Skeletal muscle tissue (tissue), 4 donors: ENCODE results near the gene USP21. TPM values are rescaled to one million over a fixed set of nuclear protein-coding genes. Genes with fewer than 3 reads are reported as not detected.
A peak's percentile ranks its signal among the peaks of the same experiment; 100 is the strongest.

ENCODE experiments used
- H3K27ac ChIP-seq: one replicate; pipeline ENCODE4 v1.7.0; 2013; ENCODE audit warnings: mild to moderate bottlenecking, low read depth, low read length, inconsistent platforms
- H3K27me3 ChIP-seq, 3 donors: one replicate each; pipeline ENCODE4 v1.7.0; 2013; ENCODE audit warnings: low read length in 3 of 3; ENCODE audit not compliant: control insufficient read depth in 3 of 3, insufficient read depth in 3 of 3
- H3K36me3 ChIP-seq, 3 donors: one replicate each; pipeline ENCODE4 v1.7.0; 2013; ENCODE audit warnings: low read length in 3 of 3; ENCODE audit not compliant: control insufficient read depth in 3 of 3, insufficient read depth in 3 of 3
- H3K4me1 ChIP-seq, 3 donors: one replicate each; pipeline ENCODE4 v1.7.0; 2013; ENCODE audit warnings: low read length in 3 of 3, mild to moderate bottlenecking in 3 of 3; ENCODE audit not compliant: control insufficient read depth in 3 of 3, insufficient read depth in 3 of 3
- H3K4me3 ChIP-seq, 3 donors: one replicate each; pipeline ENCODE4 v1.7.0; 2013; ENCODE audit warnings: low read length in 3 of 3
- H3K9ac ChIP-seq, 3 donors: one replicate each; pipeline ENCODE4 v1.7.0; 2013; ENCODE audit warnings: low read length in 3 of 3, mild to moderate bottlenecking in 3 of 3, moderate library complexity in 2 of 3, low read depth in 1 of 3
- H3K9me3 ChIP-seq, 3 donors: one replicate each; pipeline ENCODE4 v1.7.0; 2013; ENCODE audit warnings: low read length in 3 of 3; ENCODE audit not compliant: control insufficient read depth in 3 of 3
- total RNA-seq: library from RNA; depleted of rRNA; stranded (reverse); fragments of >200 nt; gene quantifications from one replicate; pipeline ENCODE4 v1.2.3, GENCODE V29; 2014
- donor health status: Osteomylitis.

USP21 gene
- total RNA-seq, 1 donor from 2014 or later = 6.8 TPM

DNA sequence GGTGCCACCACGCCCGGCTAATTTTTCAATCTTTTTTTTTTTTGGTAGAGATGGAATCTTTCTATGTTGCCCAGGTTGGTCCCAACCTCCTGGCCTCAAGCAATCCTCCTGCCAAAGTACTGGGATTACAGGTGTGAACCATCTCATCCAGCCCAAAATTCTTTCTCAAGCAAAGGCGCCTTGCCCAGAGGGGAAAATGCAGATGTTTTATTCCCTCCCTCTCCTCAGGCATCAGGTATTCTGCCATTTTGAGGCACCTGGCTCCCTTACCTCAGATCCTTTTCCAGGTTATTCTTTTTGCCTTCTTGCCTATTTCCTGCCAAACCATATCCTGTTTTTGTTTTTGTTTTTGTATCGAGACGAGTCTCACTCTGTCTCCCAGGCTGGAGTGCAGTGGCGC is 29.1 kb downstream of the USP21 start:
- Histone ChIP-seq H3K9me3 (no peaks in the 10 kb centered on the region), H3K9ac (no peak overlapping the region), H3K36me3 (peaks cover 0 to 8% (median 3%) of the 10 kb centered on the region in 3 donors), H3K27me3 (no peaks in the 10 kb centered on the region), H3K4me1 (peaks cover 19 to 33% (median 23%) of the 10 kb centered on the region in 3 donors), H3K27ac (no peak overlapping the region), H3K4me3 (no peak overlapping the region)

DNA sequence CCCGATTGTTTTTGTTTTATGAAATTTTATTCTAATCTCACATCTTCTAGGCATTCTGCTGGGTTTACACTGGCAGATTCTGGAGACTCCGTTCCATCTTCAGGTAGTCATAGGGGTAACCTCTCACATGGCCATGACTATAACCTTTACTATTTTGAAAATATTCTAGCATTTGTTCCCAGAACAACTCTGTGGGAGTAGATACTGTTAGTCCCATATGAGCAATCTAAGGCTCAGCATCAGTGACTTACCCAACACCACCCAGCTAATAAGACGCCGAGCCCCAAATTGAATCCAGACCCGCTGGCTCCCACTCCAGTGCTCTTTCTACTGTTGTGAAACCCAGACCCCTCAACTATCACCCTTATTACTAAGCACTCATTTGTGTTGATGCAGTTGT is 29.7 kb downstream of the USP21 start:
- Histone ChIP-seq H3K27ac (no peak overlapping the region), H3K4me3 (no peak overlapping the region), H3K4me1 (peaks cover 25 to 39% (median 29%) of the 10 kb centered on the region in 3 donors), H3K9me3 (no peaks in the 10 kb centered on the region), H3K9ac (no peak overlapping the region), H3K27me3 (no peaks in the 10 kb centered on the region), H3K36me3 (peaks cover 0 to 8% (median 3%) of the 10 kb centered on the region in 3 donors)

GRCh38 chr1:161190962-161191521 is 31.7 kb downstream of the USP21 start:
- H3K9me3 ChIP-seq = no peaks in the 10 kb centered on the region
- H3K27ac ChIP-seq = no peak overlapping the region
- H3K36me3 ChIP-seq = peaks cover 0 to 8% (median 3%) of the 10 kb centered on the region in 3 donors
- no peak overlapping the region for H3K9ac ChIP-seq
- peaks cover 17 to 47% (median 33%) of the 10 kb centered on the region in 3 donors for H3K4me1 ChIP-seq
- no peaks in the 10 kb centered on the region for H3K27me3 ChIP-seq
- no peak overlapping the region for H3K4me3 ChIP-seq

- H3K9ac ChIP-seq = no peak overlapping the region
- H3K4me1 ChIP-seq = peaks cover 23 to 48% (median 38%) of the 10 kb centered on the region in 3 donors
Measured at GRCh38 chr1:161191971-161192370, 32.7 kb downstream of the USP21 start.

GRCh38 chr1:161192476-161193465 is 33.5 kb downstream of the USP21 start:
- H3K36me3 ChIP-seq = peaks cover 0 to 8% (median 3%) of the 10 kb centered on the region in 3 donors
- H3K9ac ChIP-seq = peak overlapping the region in 1 of 3 donors; percentile 40
- H3K27ac ChIP-seq = peak overlapping the region; percentile 9

More at GRCh38 chr1:161191971-161192370, 32.7 kb downstream of the USP21 start:
- Histone ChIP-seq H3K4me3 (no peak overlapping the region), H3K27ac (no peak overlapping the region), H3K27me3 (no peaks in the 10 kb centered on the region), H3K9me3 (no peaks in the 10 kb centered on the region), H3K36me3 (peaks cover 0 to 8% (median 3%) of the 10 kb centered on the region in 3 donors)

DNA sequence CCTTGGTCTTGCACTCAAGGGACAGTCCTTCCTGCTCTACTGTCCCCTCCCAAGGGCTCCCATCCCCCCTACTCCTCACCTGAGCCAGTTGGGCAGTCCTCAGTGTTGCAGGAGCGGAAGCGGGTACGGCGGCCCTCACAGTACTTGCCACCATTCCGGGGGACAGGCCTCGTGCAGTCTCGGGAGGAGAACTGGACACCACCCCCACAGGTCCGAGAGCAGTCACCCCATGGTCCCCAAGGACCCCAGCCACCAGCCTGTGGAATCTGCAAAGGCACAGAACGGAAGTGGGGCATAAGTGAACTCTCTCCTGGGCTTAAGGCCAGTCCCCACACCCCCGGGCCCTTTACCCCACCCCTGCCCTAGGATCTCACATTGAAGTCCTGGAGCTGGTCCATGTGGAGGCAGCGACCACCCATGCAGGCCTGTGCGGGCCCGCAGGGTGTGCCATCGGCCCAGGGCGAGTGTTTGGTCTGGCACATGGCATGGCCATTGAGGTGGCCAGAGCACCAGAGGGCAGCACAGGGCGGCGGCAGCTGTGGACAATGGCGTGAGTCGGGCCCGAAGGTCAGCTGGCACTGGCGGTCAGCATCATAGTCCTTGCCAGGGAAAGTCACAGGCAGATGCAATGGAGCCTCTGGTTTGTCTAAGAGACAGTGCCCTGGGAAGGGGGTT is 34.4 kb downstream of the USP21 start:
- no peaks in the 10 kb centered on the region for H3K9me3 ChIP-seq
- H3K9ac ChIP-seq = peak overlapping the region in 1 of 3 donors; percentile 40
- no peaks in the 10 kb centered on the region for H3K27me3 ChIP-seq
- peak overlapping the region; percentile 9 for H3K27ac ChIP-seq
- peak overlapping the region in 1 of 3 donors; percentile 41 for H3K4me3 ChIP-seq
- peaks cover 40 to 59% (median 55%) of the 10 kb centered on the region in 3 donors for H3K4me1 ChIP-seq
- H3K36me3 ChIP-seq = peaks cover 0 to 8% (median 3%) of the 10 kb centered on the region in 3 donors

More at GRCh38 chr1:161192476-161193465, 33.5 kb downstream of the USP21 start:
- Histone ChIP-seq H3K27me3 (no peaks in the 10 kb centered on the region), H3K4me3 (no peak overlapping the region), H3K4me1 (peaks cover 31 to 50% (median 46%) of the 10 kb centered on the region in 3 donors), H3K9me3 (no peaks in the 10 kb centered on the region)

- peak overlapping the region in 2 of 3 donors; percentile 11 to 29 for H3K4me3 ChIP-seq
- no peaks in the 10 kb centered on the region for H3K27me3 ChIP-seq
- H3K27ac ChIP-seq = peak overlapping the region; percentile 31
- peaks cover 0 to 8% (median 3%) of the 10 kb centered on the region in 3 donors for H3K36me3 ChIP-seq
- no peaks in the 10 kb centered on the region for H3K9me3 ChIP-seq
- H3K4me1 ChIP-seq = peaks cover 53 to 74% (median 67%) of the 10 kb centered on the region in 3 donors
- H3K9ac ChIP-seq = peak overlapping the region in 1 of 3 donors; percentile 15
Measured at GRCh38 chr1:161195171-161195570, 35.9 kb downstream of the USP21 start.

DNA sequence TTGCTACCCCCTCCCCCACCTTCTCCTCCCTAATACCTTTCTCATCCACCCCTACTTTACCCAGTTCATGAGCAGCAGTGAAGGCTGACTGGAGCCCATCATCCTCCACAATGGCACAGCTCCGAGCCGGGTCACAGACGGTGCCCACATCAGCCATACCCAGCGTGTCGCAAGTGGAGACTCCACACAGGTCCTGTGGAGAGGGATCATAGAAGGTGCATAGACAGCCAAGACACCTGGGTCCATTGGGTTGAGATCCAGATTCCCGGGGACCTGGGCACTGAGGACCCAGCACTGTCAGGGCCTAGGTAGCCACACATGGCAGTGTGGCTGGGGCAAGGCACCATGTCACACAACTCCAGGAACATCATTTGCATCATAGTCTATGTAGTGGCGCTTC is 36.8 kb downstream of the USP21 start:
- Histone ChIP-seq H3K4me1 (peaks cover 62 to 83% (median 76%) of the 10 kb centered on the region in 3 donors), H3K27me3 (no peaks in the 10 kb centered on the region), H3K4me3 (peak overlapping the region in 1 of 3 donors; percentile 35), H3K27ac (peak overlapping the region; percentile 99), H3K9ac (peak overlapping the region in 1 of 3 donors; percentile 73), H3K36me3 (peaks cover 0 to 8% (median 3%) of the 10 kb centered on the region in 3 donors), H3K9me3 (no peaks in the 10 kb centered on the region)

GRCh38 chr1:161196521-161197451 is 37.5 kb downstream of the USP21 start:
- Histone ChIP-seq H3K9ac (peak overlapping the region; percentile 3 to 90 (median 81)), H3K27ac (peak overlapping the region; percentile 99), H3K36me3 (peaks cover 0 to 3% (median 1%) of the 10 kb centered on the region in 3 donors), H3K9me3 (no peaks in the 10 kb centered on the region), H3K27me3 (no peaks in the 10 kb centered on the region), H3K4me1 (peaks cover 69 to 90% (median 83%) of the 10 kb centered on the region in 3 donors), H3K4me3 (peak overlapping the region; percentile 65 to 73 (median 72))
